Activated naive CD4-positive, alpha-beta T cell treated with anti-CD3 and anti-CD28 coated beads for 36 hours (primary cell): ENCODE data around the gene LLGL1. TPM values are rescaled to one million over a fixed set of nuclear protein-coding genes. Genes with fewer than 3 reads are reported as not detected.
A peak's percentile ranks its signal among the peaks of the same experiment; 100 is the strongest.
"Not testable (repeated sequence)": the region's sequence is repeated elsewhere in the genome, so short reads cannot be mapped to it uniquely, and the experiment has no call there.

ENCODE experiments used
- CTCF ChIA-PET: fragments of 350-600 bp; sonication (Branson Sonifier 250); formaldehyde crosslinking; loops from one replicate; lab custom pipeline; 2021; ENCODE audit warnings: antibody characterized with exemption; lab: Charles Lee
- DNase-seq: peaks from one replicate; pipeline ENCODE4 v3.0.0-alpha.2; 2020
- H3K27ac Mint-ChIP-seq: one replicate; pipeline ENCODE4 v1.8.0; 2021; ENCODE audit warnings: mild to moderate bottlenecking, mixed read lengths
- H3K27me3 Mint-ChIP-seq: one replicate; pipeline ENCODE4 v1.8.0; 2021; ENCODE audit warnings: low read depth, mixed read lengths
- H3K36me3 Mint-ChIP-seq: one replicate; pipeline ENCODE4 v1.8.0; 2021; ENCODE audit warnings: low read depth, mixed read lengths
- H3K4me1 Mint-ChIP-seq: one replicate; pipeline ENCODE4 v1.8.0; 2021; ENCODE audit warnings: low read depth, mixed read lengths
- H3K4me3 Mint-ChIP-seq: one replicate; pipeline ENCODE4 v1.8.0; 2021; ENCODE audit warnings: mild to moderate bottlenecking, moderate library complexity, mixed read lengths
- H3K9me3 Mint-ChIP-seq: one replicate; pipeline ENCODE4 v1.8.0; 2021; ENCODE audit warnings: mixed read lengths
- intact Hi-C: fragments of 100-400 bp; cut with micrococcal nuclease; formaldehyde crosslinking; loops from one replicate; pipeline ENCODE4 v1.15.1; 2023
- total RNA-seq, 2 experiments: library from RNA; stranded (reverse); gene quantifications; one replicate each; pipeline ENCODE4 v1.2.3, GENCODE V29; 2021

The LLGL1 gene
- total RNA-seq, 2 experiments from 2014 or later: 14.8 to 15.0 TPM

DNA sequence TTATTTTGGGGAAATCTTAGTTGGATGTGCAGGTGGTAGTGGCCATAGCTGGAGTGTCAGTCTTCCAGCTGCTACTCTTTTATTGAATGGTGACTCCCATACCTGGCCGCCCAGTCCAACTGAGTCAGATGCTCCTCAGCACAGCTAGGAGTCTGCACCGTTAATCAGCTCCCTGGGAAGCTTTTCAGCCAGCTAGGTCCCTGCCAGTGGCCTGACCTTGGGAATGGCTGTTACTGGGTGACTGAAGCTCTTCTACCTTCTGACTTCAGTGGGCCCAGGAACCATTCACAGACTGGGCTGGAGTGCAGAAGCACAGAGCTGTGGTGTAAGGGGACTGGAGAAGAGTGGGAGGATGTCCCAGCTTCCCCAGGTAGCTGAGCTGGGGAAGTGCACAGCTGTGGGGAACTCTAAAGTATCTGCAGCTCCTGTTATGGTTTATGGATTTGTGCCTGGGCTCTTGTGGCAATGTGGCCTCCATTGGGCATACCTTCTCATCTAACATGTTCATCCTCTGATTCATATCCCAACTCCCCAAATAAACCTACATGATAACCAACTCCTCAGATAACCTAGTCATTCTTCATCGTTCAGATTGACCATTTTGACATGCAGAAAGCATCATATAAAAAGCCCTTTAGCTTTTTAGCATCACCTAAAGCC lies 27.8 kb upstream of the LLGL1 start:
- H3K27ac Mint-ChIP-seq: no peak overlapping the region
- peaks cover 46% of the 10 kb centered on the region for H3K4me1 Mint-ChIP-seq
- intact Hi-C loops: no loop called here
- no peaks in the 10 kb centered on the region for H3K9me3 Mint-ChIP-seq
- DNase-seq: no peak
- H3K27me3 Mint-ChIP-seq: no peaks in the 10 kb centered on the region
- H3K36me3 Mint-ChIP-seq: peaks cover 27% of the 10 kb centered on the region
- CTCF ChIA-PET: interaction anchor here (1.0 to 3.1 kb wide), 4 partner anchors 10 to 56 kb away, joined by 3 to 8 read pairs (median 5); no protein-coding TSS in a partner anchor
- H3K4me3 Mint-ChIP-seq: no peak overlapping the region

DNA sequence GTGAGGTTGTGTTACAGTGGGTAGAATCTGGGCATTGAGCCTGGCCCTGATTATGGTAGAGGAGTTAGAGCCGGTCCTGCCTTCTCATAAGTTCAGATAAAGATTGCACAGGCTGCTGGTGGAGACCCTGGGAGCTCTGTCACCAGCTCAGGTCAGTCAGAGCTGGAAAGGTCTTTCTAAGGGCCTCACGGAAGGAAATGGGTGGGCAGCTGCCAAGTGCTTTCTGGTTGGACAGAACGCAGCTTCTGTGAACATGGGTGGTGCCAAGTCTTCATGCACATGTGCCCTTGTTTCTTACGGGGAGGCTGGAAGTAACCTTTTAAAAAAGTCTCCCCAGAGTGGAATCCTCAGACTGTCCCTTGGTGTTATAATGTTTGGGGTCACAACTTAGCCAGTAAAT lies 26.9 kb upstream of the LLGL1 start:
- Mint-ChIP-seq H3K4me3 (no peak overlapping the region), H3K27ac (peak overlapping the region; percentile 0), H3K27me3 (no peaks in the 10 kb centered on the region), H3K36me3 (peaks cover 27% of the 10 kb centered on the region), H3K9me3 (no peaks in the 10 kb centered on the region), H3K4me1 (peaks cover 46% of the 10 kb centered on the region)
- intact Hi-C loops: no loop called here
- DNase-seq: no peak
- CTCF ChIA-PET: interaction anchor here (1.0 to 3.1 kb wide), 5 partner anchors 9 to 53 kb away, joined by 3 to 8 read pairs (median 3); no protein-coding TSS in a partner anchor

DNA sequence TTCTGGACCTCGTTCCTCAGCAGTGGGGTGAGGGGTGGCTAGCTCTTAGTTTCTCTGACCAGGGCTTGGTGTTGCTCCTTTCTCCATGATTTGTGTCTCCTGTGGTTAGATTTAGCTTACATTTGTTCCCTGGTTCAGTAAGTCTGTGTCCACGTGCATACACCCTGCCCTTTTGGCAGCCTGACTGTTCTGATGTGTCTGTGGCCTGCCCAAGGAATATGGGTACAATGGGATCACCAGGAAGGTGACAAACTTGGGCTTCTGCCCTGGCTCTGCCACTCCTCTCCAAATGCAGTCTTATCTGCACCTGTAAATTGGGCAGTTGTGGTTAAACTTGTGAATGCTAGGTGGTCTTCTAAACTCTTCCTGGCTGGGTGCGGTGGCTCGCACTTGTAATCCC lies 24.3 kb upstream of the LLGL1 start:
- no peak overlapping the region for H3K4me3 Mint-ChIP-seq
- peaks cover 31% of the 10 kb centered on the region for H3K4me1 Mint-ChIP-seq
- peak overlapping the region; percentile 14 for H3K27ac Mint-ChIP-seq
- no peaks in the 10 kb centered on the region for H3K9me3 Mint-ChIP-seq
- intact Hi-C loops: no loop called here
- DNase-seq: no peak
- CTCF ChIA-PET: interaction anchor here (0.7 to 1.3 kb wide), 4 partner anchors 12 to 60 kb away, joined by 3 to 6 read pairs (median 4); no protein-coding TSS in a partner anchor
- peaks cover 16% of the 10 kb centered on the region for H3K36me3 Mint-ChIP-seq
- H3K27me3 Mint-ChIP-seq: no peaks in the 10 kb centered on the region

DNA sequence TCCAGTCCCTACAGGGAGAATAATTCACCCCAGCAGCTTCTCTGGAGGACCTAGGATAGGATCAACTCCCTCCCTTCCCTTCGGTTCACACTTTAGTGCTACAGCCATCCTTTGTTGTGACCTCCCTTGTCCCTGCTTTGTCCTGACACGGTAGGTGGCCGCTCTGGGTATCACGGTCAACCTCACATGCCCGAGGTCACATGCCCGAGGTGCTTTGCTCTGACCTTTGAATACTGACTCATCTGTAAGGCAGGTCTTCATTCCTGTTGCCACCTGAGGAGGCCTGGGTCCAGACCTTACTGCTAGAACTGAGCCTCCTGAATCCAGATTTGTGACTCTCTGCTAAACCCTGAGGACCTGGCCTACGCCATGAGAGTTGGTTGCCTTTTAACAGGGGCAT lies 22.1 kb upstream of the LLGL1 start:
- intact Hi-C loops: no loop called here
- no peak for DNase-seq
- CTCF ChIA-PET: interaction anchor here (1.0 kb wide), 2 partner anchors 61 to 62 kb away, joined by 3 read pairs; no protein-coding TSS in a partner anchor

DNA sequence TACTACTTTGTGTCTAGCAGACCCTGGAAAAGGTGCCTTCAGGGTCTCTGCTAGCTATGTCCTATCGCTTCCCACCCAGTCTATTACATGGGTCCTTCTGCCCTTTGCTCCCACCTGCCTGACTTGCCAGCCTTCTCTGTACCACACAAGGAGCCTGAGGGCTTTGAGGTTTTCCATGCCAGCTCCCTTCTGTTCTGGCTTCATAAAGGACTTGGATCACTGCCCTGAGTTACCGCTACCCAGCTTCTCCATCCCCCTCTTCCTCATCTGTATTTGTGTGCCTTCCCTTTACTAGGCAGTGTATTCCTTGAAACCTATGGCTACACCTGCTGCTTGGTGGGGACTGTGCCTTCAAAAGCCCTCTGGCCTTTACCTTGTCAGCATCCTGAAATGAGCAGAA lies 19.6 kb upstream of the LLGL1 start:
- H3K4me1 Mint-ChIP-seq: peaks cover 4% of the 10 kb centered on the region
- peaks cover 11% of the 10 kb centered on the region for H3K36me3 Mint-ChIP-seq
- intact Hi-C loops: no loop called here
- H3K27me3 Mint-ChIP-seq: no peaks in the 10 kb centered on the region
- CTCF ChIA-PET: interaction anchor here (0.8 kb wide), 1 partner anchor 64 kb away, joined by 3 read pairs; no protein-coding TSS in a partner anchor
- no peak overlapping the region for H3K4me3 Mint-ChIP-seq
- peak overlapping the region; percentile 55 for H3K27ac Mint-ChIP-seq
- DNase-seq: no peak
- no peaks in the 10 kb centered on the region for H3K9me3 Mint-ChIP-seq

More for the DNA sequence above, 22.1 kb upstream of the LLGL1 start:
- Mint-ChIP-seq H3K27me3 (no peaks in the 10 kb centered on the region), H3K4me3 (no peak overlapping the region), H3K4me1 (peaks cover 19% of the 10 kb centered on the region), H3K9me3 (no peaks in the 10 kb centered on the region), H3K27ac (peak overlapping the region; percentile 43), H3K36me3 (peaks cover 7% of the 10 kb centered on the region)

DNA sequence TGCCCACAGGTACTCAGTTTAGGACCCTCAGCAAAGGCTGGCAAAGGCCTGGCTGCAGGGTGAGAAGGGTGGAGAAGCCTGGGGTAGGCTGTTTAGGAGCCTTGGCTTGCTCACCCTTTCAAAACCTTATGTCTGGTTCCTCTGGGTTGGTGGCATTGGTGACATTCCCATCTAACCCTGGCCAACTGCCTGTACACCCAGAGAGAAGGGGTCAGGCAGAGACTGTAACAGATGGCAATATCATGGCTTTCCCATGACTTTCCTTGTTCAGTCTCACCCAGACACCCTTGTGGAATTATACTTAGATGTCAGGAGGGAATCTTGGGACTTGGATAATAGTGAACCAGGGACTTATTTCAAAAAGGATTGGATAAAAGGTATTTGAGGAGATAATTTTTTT lies 18.5 kb upstream of the LLGL1 start:
- Mint-ChIP-seq H3K4me3 (no peak overlapping the region), H3K27ac (no peak overlapping the region), H3K9me3 (no peaks in the 10 kb centered on the region), H3K4me1 (peaks cover 2% of the 10 kb centered on the region), H3K36me3 (peaks cover 12% of the 10 kb centered on the region), H3K27me3 (no peaks in the 10 kb centered on the region)
- CTCF ChIA-PET: interaction anchor here (0.6 to 1.0 kb wide), 2 partner anchors 9 to 17 kb away, joined by 3 to 4 read pairs; no protein-coding TSS in a partner anchor
- intact Hi-C loops: no loop called here
- DNase-seq: no peak

GRCh38 chr17:18208092-18208491 lies 17.3 kb upstream of the LLGL1 start:
- intact Hi-C loops: no loop called here
- Mint-ChIP-seq H3K36me3 (peaks cover 12% of the 10 kb centered on the region), H3K27me3 (no peaks in the 10 kb centered on the region), H3K9me3 (no peaks in the 10 kb centered on the region), H3K4me3 (no peak overlapping the region), H3K27ac (no peak overlapping the region), H3K4me1 (peaks cover 2% of the 10 kb centered on the region)
- no peak for DNase-seq
- CTCF ChIA-PET: interaction anchor here (1.0 to 1.2 kb wide), 2 partner anchors 10 kb away, joined by 3 read pairs; no protein-coding TSS in a partner anchor

DNA sequence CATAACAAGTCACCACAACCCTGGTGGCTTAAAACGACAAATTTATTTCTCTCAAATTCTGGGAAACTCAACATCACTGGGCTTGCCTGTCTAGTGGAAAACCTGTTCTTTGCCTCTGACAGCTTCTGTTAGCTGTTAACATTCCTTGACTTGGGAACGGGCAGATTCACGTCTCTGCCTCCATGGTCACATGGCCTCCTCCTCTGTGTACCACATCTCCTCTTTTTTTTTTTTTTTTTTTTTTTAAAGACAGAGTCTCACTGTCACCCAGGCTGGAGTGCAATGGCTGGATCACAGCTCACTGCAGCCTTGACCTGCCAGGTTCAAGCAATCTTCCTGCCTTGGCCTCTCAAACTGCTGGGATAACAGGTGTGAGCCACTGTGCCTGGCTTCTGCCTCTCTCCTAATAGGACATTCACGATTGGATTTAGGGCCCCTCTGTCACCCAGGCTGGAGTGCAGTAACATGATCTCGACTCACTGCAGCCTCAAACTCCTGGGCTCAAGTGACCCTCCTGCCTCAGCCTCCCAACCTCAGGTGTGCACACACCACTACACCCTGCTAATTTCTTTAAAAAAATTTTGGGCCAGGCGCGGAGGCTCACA lies 11.7 kb upstream of the LLGL1 start:
- intact Hi-C loops: loop anchor here (10.0 kb wide), 1 partner anchor 351 kb away; no protein-coding TSS in a partner anchor
- CTCF ChIA-PET: no interaction called here
- DNase-seq: no peak
- H3K4me1 Mint-ChIP-seq: no peaks in the 10 kb centered on the region
- H3K36me3 Mint-ChIP-seq: peaks cover 7% of the 10 kb centered on the region
- H3K4me3 Mint-ChIP-seq: no peak overlapping the region
- H3K27ac Mint-ChIP-seq: no peak overlapping the region
- H3K9me3 Mint-ChIP-seq: no peaks in the 10 kb centered on the region
- no peaks in the 10 kb centered on the region for H3K27me3 Mint-ChIP-seq

- not testable (repeated sequence) for H3K36me3 Mint-ChIP-seq, H3K9me3 Mint-ChIP-seq, H3K27me3 Mint-ChIP-seq, H3K4me1 Mint-ChIP-seq, DNase-seq, H3K27ac Mint-ChIP-seq, H3K4me3 Mint-ChIP-seq
- intact Hi-C loops: loop anchor here (1.0 to 10.0 kb wide), 3 partner anchors 42 to 348 kb away; partner anchors contain the start of gene FLII
- CTCF ChIA-PET: interaction anchor here (0.6 to 2.4 kb wide), 8 partner anchors 13 to 110 kb away, joined by 3 to 8 read pairs (median 4); partner anchors contain the start of gene ALKBH5
Measured at GRCh38 chr17:18216906-18217305, 8.5 kb upstream of the LLGL1 start.

DNA sequence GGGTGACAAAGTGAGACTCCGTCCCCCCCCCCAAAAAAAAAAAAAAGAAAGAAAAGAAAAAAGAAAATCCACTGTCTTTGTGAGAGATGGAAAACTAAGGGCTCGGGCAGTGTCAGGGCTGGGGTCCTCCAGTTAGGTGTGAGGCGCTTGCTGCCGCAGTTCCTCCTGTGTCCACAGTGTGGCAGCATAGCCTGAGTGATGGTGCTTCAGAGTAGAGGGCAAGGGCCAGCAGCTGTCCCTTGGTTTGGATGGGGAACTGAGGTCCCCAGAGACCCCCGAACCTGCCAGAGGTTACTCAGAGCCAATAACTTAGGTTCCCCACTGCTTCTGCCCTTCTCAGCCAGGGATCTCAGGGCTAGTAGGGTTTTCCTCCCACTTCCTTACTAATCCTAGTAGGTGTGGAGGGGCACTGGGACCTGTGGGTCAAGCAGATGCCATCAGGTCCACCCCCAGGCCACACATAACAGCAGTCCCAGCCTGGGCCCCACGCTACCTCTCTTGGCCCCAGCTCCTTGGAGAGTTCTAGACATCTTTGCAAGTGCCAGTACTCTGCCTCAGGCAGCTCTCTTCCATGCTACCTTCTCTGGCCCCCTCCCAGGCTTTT lies 7.9 kb upstream of the LLGL1 start:
- Mint-ChIP-seq H3K4me3 (no peak overlapping the region), H3K27me3 (no peaks in the 10 kb centered on the region), H3K27ac (no peak overlapping the region), H3K36me3 (no peaks in the 10 kb centered on the region), H3K4me1 (no peaks in the 10 kb centered on the region), H3K9me3 (no peaks in the 10 kb centered on the region)
- intact Hi-C loops: loop anchor here (1.0 to 10.0 kb wide), 3 partner anchors 41 to 347 kb away; partner anchors contain the start of gene FLII
- peak; percentile 87 for DNase-seq
- CTCF ChIA-PET: interaction anchor here (0.6 to 2.4 kb wide), 12 partner anchors 12 to 111 kb away, joined by 3 to 8 read pairs (median 4); partner anchors contain the start of gene ALKBH5

DNA sequence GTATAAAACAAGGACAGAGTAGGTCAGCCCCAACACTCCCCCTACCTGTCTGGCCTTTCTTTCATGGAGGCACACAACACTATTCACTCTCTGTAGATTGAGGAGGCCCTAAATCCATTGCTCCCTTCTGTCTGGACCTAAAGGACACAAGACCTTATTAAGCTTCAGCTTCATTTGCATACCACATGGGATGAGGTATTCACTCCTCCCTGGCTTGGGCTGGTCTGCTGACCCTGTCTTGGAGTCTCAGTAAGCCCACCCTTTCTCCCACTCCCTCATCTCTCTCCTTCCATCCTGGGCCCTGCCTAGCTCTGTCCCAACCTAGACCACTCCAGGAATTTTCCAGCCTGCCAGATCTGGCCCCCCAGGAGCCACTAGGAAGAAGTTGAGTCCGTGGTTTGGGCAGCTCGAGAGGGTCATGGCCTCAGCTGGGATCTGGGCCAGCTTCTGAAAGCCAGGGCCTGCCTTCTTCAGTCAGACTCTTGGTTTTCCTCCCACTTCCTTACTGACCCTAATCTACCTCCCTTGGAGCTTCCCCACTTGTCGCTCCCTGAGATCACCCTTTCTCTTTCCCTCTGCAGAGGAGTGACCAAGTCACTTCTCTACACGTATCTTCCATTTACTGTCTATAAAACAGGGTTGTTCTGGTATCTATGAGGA lies 6.5 kb upstream of the LLGL1 start:
- no peak overlapping the region for H3K4me3 Mint-ChIP-seq
- no peaks in the 10 kb centered on the region for H3K4me1 Mint-ChIP-seq
- CTCF ChIA-PET: interaction anchor here (1.1 to 2.1 kb wide), 4 partner anchors 11 to 109 kb away, joined by 3 to 7 read pairs (median 4); no protein-coding TSS in a partner anchor
- H3K27ac Mint-ChIP-seq: no peak overlapping the region
- H3K36me3 Mint-ChIP-seq: no peaks in the 10 kb centered on the region
- H3K27me3 Mint-ChIP-seq: no peaks in the 10 kb centered on the region
- intact Hi-C loops: loop anchor here (10.0 kb wide), 1 partner anchor 346 kb away; no protein-coding TSS in a partner anchor
- no peaks in the 10 kb centered on the region for H3K9me3 Mint-ChIP-seq
- no peak for DNase-seq
